Cardiac fibroblast (primary cell): ENCODE data around the gene GPR108.

Source experiments
- DNase-seq, 2 donors: peaks; one replicate each; pipeline versions ENCODE4 v3.0.0 to v3.0.0-alpha.2; 2010; ENCODE audit warnings: low read depth in 2 of 2
- H3K4me3 ChIP-seq, 2 donors: replicated peaks in 1 of 2; 1 replicate in 1 of 2; 2 replicates in 1 of 2; pipeline ENCODE4 v1.5.1; 2011; ENCODE audit warnings: low read depth in 2 of 2, low read length in 2 of 2, mild to moderate bottlenecking in 2 of 2, moderate library complexity in 1 of 2
- CTCF ChIP-seq: IDR thresholded peaks from one replicate; pipeline ENCODE4 v1.5.1; 2011; ENCODE audit warnings: low read depth, mild to moderate bottlenecking, low read length, inconsistent platforms

The GPR108 gene

GRCh38 chr19:6708346-6708745, 29.0 kb downstream of the GPR108 start:
- H3K4me3 ChIP-seq: no peak overlapping the region
- no peak for DNase-seq

GRCh38 chr19:6707658-6708018, 29.7 kb downstream of the GPR108 start:
- DNase-seq: no peak
- no peak for TF ChIP-seq CTCF
- no peak overlapping the region for H3K4me3 ChIP-seq

More at GRCh38 chr19:6708346-6708745, 29.0 kb downstream of the GPR108 start:
- TF ChIP-seq CTCF: no peak

DNA sequence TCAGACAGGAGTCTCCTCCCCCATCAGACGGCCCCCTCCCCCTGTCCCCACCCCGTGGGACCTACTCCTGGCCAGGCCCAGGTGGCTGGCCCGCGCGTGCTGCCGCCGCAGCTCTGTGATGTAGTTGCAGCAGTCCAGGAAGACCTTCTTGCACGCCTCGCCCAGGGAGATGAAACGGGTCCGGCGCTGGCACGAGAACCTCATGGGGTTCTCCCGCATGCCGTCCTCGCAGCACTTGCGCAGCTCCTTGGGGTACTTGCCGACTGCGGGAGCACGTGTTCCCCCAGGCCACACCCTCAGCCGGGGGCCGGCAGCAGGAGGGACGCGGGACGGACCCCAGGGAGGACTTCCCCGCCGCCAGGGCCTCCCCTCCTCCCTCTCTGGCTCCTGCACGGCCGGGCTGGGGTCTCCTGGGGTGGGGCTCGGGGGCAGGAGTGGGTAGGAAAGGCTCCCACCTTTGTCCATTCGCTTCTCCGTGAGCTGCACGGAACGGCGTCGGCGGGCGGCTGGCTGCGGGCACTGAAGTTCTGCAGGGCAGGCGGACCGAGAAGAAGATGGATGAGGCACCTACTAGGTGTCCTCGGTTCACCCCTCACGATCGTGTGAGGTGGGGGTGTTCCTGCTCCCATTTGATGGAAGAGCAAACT, 30.2 kb downstream of the GPR108 start:
- no peak for TF ChIP-seq CTCF
- no peak overlapping the region for H3K4me3 ChIP-seq
- DNase-seq: no peak

- DNase-seq: no peak
- TF ChIP-seq CTCF: no peak
- H3K4me3 ChIP-seq: no peak overlapping the region
Measured at GRCh38 chr19:6706633-6706958, 30.8 kb downstream of the GPR108 start.

GRCh38 chr19:6705931-6706632, 31.3 kb downstream of the GPR108 start:
- H3K4me3 ChIP-seq: no peak overlapping the region
- DNase-seq: no peak
- TF ChIP-seq CTCF: no peak

- DNase-seq: no peak
- no peak for TF ChIP-seq CTCF
- no peak overlapping the region for H3K4me3 ChIP-seq
Measured at GRCh38 chr19:6700586-6701316, 36.6 kb downstream of the GPR108 start.
